GM06990 (cell line): ENCODE data around the gene RPL34.

Experiments
- DNase-seq: peaks from one replicate; pipeline ENCODE4 v3.0.0-alpha.2; 2011; ENCODE audit not compliant: insufficient read length; ENCODE audit errors: extremely low read depth
- H3K27me3 ChIP-seq: replicated peaks from 2 replicates; pipeline ENCODE4 v1.6.0; 2011; ENCODE audit warnings: low read length; ENCODE audit not compliant: control insufficient read depth, insufficient read depth
- H3K36me3 ChIP-seq: 2 replicates; pipeline ENCODE4 v1.5.1; 2011; ENCODE audit warnings: low read length; ENCODE audit not compliant: control insufficient read depth, insufficient read depth
- H3K4me3 ChIP-seq: replicated peaks from 2 replicates; pipeline ENCODE4 v1.5.1; 2011; ENCODE audit warnings: low read depth, mild to moderate bottlenecking, control low read depth, low read length
- CTCF ChIP-seq: IDR thresholded peaks from 2 replicates; pipeline ENCODE4 v1.5.1; 2011; ENCODE audit warnings: low read length, control low read depth, mild to moderate bottlenecking, inconsistent platforms; ENCODE audit not compliant: insufficient read depth, poor library complexity, severe bottlenecking

RPL34 gene

DNA sequence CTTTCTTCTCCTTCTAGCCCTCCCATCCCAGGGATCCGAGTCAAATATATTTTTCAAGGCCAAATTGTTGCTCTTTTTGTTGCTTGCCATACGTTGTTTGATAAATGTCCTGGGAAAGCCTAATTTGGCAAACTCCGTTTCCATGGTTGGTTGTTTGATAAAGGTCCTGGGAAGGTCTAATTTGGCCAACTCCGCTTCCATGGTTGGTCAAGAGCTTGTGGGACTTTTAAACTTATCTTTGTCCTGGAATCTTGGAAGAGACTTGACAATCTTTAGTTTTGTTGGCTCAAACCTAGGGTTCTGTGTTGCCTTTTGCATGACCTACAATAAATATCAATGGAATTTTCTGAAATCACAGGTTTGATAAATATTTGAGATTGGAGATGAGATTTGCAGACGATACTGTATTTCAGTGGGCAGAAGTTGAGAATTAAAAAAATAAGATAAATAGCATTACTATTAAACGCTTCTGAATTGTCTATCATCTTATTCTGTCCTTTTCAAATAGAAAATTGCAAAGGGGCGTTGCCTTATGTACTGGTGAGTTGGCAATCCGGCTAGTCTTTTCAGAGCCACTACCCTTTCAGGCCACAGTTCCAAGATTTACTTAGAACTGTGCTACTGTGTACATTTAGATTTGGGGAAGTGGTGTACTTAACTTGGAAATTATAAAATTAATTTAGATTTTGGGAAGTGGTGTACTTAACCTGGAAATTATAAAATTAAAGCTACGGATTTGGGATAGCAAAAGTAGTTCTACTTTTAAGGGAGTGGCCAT lies 30.8 kb downstream of the RPL34 start:
- no peak for DNase-seq
- Histone ChIP-seq H3K4me3 (peak overlapping the region; percentile 97), H3K36me3 (no peaks in the 10 kb centered on the region), H3K27me3 (no peaks in the 10 kb centered on the region)
- no peak for TF ChIP-seq CTCF

- no peak overlapping the region for H3K4me3 ChIP-seq
- H3K27me3 ChIP-seq: no peaks in the 10 kb centered on the region
- DNase-seq: no peak
- peaks cover 2% of the 10 kb centered on the region; the same call in 1 of the 2 replicates for H3K36me3 ChIP-seq
- no peak for TF ChIP-seq CTCF
Measured at GRCh38 chr4:108662629-108663028, 42.3 kb downstream of the RPL34 start.

GRCh38 chr4:108674356-108674977 lies 54.1 kb downstream of the RPL34 start:
- Histone ChIP-seq H3K4me3 (no peak overlapping the region), H3K36me3 (peaks cover 2% of the 10 kb centered on the region), H3K27me3 (no peaks in the 10 kb centered on the region)
- no peak for DNase-seq
- no peak for TF ChIP-seq CTCF
